Activated CD8-positive, alpha-beta memory T cell treated with anti-CD3 and anti-CD28 coated beads, Interleukin-2, amount 50 U/mL, for 4 hours (primary cell): ENCODE measurements around the gene IL27RA.
A peak's percentile ranks its signal among the peaks of the same experiment; 100 is the strongest.

ENCODE experiments used
- DNase-seq: peaks from one replicate; pipeline ENCODE4 v3.0.0-alpha.2; 2020

The IL27RA gene

DNA sequence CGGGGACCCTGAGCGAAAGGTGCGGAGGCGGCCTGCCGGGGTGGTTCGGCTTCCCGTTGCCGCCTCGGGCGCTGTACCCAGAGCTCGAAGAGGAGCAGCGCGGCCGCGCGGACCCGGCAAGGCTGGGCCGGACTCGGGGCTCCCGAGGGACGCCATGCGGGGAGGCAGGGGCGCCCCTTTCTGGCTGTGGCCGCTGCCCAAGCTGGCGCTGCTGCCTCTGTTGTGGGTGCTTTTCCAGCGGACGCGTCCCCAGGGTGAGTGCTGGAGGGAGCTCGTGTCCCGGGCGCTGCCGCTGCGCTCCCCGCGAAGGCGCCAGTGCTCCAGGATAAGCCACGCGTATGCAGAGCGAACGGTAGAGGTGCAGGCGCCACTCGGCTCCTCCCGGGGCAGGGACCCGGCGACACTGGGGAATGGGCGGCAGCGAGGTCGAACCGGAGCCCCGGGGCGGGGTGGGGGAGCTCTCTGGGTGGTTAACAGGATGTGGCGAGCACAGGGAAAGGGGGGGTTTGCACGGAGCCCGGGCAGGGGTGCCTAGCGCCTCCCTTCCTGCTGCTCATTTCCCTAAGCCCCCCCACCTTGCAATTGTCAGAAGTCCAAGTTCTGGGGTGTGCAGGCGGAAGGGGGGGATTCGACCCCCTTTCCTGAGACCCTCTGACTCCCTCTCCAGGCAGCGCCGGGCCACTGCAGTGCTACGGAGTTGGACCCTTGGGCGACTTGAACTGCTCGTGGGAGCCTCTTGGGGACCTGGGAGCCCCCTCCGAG, at the start of gene IL27RA:
TSS of gene IL27RA (plus strand) at position 44 of the 762 bp plus-strand sequence. CDS start at position 155, 111 bp downstream.
- peak; percentile 84 for DNase-seq

DNA sequence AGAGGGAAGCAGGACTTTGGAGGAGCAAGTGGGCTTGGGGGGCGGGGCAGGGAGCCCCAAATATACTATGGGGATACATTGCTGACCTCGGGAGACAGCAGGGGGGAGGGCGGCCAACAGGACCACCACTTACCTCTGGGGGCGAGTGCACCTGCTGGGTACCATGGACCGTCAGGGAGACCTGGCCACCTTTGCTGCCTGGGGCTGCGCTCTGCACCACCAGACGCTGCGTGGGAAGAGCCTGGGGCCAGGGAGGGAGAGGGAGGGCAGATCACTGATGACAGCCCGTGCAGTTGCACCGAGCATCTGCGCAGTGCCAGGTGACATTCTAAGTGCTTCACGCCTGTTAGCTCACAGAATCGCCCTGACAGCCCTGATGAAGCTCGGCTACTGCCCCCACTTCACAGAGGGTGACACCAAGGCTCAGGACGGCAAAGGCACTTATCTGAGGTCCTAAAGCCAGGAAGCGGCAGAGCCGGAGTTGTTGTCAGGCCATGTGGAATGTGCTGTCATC, 49.5 kb upstream of the IL27RA start:
- DNase-seq, result no peak

DNA sequence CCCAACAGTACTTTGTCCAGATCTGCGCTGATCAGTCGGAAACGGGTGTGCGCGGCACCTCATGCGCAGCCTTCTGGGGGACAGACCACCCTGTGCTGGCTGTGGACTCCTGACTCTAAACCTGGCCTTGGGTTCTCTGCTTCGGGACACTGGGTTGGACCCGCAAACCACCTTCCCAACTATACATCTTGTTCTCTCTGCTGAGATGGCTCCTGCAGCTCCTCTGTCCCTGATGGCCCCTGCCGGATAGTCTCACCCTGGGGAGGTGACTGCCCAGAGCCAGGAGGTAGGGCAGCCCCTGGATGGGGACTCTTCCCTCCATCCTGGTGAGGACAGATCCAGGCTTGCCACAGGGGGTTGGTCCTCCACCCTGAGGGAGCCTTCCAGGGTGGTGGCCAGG, 48.8 kb upstream of the IL27RA start:
- DNase-seq, result no peak

DNA sequence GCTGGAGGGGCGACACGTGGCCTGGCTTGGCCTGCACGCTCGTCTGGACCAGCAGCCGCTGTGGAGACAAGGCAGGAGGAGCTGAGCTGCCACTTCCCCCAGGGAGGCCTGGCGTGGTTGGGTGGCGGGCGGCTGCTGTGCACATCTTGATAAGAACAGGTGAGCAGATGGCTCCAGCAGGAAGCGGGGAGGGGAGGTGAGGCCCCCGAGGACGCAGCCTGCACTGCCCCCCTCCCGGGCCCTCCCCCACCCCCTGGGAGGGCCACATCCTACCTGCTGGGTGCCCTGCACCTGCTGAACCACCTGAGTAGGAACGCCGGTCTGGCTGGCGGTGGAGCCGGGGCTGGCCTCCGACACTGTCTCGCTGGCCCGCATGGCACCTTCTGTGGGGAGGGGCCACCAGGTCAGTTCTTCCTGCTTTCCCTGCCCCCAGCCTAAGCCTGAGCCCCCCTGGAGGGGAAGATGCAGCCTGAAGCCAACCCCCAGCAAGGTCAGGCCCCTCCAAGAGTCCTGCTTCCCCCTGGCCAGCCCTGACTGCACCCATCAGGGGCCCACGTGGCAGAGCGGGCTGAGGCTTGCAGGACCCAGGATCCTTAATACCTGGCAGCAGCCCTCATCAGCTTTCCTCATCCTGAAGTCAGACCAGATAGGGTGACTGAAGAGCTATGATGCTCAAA, 48.2 kb upstream of the IL27RA start:
- peak; percentile 35 for DNase-seq

DNA sequence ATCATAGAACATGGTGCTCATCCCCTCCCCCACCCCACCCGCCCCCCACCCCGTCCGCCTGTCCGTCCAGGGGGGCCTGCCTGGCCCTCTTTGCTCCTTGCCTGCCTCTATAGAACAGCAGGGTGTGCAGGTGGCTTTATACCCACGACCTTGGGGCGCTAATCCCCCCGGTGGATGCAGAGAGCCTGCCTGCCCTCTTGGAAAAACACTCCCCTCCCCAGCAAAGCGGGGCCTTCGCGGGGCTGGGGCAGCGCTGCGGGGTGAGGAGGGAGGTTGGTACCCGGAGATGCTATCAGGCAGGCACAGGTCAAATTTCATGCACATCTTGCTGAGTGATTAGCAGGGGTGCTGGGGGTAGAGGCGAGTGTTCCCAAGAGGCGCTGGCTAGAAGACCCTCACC, 47.4 kb upstream of the IL27RA start:
- DNase-seq, result no peak

DNA sequence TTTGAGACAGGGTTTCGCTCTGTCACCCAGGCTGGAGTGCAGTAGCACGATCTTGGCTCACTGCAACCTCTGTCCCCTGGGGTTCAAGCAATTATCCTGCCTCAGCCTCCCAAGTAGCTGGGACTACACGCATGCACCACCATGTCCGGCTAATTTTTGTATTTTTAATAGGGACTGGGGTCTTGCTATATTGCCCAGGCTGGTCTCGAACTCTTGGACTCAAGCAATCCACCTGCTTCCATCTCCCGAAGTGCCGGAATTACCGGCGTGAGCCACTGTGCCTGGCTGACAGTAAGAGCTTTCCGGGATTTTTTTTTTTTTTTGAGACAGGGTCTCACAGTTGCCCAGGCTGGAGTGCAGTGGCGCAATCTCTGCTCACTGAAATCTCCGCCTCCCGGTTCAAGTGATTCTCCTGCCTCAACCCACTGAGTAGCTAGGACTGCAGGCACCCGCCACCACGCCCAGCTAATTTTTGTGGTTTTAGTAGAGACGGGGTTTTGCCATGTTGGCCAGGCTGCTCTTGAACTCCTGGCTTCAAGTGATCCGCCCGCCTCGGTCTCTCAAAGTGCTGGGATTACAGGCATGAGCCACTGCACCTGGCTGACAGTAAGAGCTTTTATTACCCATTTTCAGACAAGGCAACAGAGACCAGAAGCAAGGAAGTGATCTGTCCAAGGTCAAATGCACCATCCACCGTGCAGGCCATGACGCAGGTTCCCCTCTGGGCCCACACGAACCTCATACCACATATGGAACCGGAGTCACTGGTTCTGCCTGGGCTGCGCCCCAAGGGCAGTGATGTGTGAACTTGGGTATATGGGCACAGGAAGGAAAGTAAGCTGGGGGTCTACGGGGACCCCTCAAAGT, 46.5 kb upstream of the IL27RA start:
- DNase-seq, result no peak

DNA sequence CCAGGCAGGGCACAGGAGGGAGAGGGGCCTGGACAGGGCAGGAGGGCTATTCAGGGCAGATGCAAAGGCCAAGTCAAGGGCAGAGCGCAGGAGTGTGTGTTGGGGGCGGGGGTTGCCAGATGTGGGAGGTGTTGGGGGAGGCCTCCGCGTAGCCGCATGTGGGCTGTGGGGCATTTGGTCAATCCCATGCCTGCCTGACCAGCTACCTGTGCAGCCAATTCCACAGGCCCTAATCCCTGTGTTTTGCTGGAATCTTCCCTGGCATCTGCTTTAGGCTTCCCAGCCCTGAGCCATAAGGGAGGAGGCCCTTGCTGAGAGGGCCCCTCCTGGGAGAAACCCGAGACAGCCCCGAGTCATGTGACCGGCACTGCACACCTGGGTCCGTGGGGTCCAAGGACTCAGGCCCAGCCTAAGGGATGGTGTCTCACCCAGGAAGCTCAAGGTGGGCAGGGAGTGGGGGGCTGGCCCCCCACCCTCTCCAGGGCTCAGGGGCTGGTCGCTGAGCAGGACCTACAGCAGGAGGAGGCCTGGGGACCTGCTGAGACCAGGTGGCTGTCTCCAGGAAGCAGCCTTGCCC, 45.7 kb upstream of the IL27RA start:
- no peak for DNase-seq

DNA sequence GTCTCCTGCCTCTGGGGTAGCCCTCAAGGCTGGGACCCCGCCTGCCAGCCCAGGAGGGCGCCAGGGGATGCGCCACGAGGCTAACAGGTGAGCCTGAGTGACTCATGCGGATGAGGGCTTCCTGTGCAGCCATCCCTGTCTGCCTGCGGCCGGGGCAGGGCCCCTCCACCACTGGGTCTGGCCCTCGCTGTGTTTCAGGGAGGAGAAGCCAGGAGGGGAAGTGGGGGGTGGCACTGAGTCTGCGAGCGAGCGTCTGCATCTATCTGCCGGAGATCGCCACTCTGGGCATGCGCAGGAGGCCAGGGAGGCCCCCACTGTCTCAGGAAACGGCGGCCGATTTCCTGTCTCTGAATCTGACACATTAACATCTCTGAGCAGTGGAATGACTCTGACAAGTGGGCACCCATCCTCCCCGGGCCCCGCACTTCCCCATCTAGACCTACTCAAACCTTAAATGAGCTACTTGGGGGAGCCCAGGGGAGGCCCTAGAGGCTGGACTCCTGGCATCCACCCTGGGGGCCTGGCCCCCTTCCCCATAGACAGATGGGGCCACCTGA, 45.1 kb upstream of the IL27RA start:
- peak; percentile 98 for DNase-seq

DNA sequence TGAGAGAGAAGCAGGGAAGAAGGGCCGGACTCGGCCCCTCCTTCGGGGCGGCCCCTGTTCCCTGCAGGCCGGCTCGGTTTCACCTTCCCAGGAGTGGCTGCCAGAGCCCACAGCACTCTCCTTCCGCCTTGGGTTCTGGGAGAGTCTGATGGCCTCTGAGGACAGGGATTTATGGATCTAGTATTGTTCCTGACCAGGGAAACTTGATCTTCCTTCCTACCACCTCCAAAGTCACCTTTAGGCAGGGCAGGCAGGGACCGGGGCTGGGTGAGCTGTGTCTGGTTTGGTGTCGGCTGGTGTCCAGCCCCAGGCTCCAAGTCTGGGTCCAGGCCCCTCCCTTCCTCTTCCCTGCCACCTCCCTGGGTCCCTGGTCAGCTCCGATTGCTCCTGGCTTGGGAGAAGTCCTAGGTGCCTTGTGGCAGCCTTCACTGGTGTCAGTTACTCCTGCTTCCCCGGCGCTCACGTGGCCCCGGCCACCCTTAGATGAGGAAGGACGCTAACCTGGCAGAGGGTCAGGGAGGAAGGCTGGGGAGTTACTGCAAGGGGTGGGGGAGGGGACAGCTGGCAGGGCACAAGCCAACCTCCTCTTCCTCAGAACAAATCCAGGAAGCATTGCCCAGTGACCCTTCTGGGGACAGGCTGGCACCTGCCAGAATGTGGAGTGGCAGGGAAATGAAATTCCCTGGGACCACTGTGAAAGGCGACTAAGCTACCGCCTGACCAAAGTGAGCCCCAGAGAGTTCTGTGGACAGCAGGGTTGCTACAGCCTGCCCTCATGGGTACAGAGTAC, 44.3 kb upstream of the IL27RA start:
- no peak for DNase-seq

DNA sequence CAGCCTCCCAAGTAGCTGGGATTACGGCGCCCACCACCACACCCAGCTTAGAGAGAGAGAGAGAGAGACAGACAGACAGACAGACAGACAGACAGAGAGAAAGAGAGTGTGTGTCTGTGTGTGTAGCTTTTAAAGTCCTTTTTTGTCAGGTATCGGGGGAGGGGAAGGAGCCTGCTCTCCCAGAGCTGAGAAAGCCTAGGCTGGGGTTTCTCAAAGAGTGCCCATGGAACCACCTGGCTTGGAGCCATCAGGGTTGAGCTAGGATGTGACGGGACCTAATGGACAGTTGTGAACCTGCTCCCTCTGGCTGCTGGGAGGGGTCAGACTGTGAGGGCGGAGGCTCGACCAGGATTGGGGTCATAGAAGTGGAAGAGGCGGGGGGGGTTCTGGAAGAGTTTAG, 42.1 kb upstream of the IL27RA start:
- no peak for DNase-seq

DNA sequence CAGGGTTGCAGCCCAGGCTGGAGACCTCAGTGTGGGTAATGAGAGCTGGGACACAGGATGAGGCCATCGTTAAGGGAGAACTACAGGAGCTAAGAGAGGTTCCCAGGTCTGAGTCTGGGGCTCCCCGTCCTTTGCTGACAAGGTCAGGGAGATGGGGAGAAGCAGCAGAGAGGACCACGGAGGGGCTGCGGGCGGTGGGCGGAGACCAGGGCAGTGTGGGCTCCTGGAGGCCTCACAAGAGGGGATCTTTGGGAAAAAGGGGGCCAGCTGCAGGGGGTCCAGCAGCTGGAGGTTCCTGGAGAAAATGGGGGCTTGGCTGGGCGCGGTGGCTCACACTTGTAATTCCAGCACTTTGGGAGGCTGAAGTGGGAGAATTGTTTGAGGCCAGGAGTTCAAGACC, 41.5 kb upstream of the IL27RA start:
- DNase-seq, result no peak

DNA sequence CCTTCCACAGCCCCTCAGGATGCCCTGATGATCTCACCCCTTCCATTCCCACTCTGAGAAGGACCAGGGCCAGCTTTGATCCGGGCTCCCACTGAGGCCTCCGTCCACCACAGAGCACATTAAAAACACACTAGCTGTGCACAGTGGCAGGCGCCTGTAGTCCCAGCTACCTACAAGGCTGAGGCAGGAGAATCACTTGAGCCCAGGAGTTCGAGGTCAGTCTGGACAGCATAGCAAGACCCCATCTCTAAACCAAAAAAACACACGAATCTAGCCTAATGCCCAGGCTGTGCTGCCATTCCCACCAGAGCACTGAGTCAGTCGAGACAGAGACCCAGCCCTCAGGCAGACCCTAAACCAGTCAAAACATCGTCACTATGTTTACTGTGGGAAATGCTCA, 39.5 kb upstream of the IL27RA start:
- DNase-seq, result no peak

DNA sequence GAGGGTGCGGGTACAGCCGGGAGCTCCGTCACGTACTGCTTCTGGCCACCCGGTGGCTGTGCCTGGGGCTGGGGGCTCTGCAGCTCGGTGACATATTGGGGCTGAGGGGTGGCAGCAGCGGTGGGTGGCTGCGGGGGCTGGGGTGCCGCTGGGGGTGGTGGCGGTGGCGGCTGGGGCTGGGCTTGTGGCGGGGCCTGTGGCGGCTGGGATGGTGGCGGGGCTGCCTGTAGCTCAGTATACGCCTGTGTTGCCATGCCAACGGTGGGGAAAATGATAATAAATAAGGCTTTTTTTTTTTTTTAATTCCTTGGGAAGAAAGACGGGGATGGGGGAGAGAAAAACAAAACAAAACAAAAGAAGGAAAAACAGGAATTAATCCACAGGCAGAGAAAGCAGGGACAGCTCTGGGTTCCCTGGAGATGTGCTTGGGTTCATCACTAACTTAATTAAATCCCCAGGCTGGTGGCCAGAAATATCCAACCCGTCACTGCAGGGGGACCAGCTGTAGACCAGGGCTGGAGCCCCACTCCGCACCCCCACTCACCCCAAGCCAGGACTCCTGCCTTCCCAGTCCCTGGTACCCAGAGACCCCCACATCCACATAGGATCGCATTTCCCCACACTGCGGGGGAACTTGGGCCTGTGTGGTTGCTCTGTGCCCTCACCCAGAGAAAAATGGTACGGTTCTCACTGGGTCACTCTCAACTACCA, 37.8 kb upstream of the IL27RA start:
- no peak for DNase-seq

DNA sequence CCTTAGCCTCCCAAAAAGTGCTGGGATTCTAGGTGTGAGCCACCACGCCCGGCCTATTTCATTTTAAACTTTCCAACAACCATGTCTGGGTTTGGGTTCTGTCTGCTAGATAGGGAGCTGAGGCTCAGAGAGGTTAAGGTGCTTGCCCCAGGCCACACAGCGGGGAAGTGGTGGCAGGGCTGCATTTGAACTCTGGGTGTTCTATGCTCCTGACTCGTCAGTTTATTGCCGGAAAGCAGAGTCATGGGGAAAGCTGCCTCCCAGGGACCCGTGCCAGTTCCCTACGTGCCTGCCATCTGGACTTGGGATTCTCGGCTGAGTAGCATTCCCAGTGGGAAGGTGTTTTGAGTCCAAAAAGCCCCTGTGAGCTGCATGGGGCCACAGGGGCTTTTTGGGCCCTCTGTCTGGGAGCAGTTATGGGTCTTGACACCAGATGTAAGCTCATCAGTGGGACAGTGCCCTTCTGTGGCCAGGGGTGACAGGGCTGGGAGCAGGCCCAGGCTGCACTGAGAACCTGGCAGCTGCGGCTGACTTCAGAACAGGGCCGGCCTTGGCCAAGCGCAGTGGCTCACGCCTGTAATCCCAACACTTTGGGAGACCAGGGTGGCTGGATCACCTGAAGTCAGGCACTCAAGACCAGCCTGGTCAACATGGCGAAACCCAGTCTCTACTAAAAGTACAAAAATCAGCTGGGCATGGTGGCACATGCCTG, 36.4 kb upstream of the IL27RA start:
- DNase-seq, result no peak

DNA sequence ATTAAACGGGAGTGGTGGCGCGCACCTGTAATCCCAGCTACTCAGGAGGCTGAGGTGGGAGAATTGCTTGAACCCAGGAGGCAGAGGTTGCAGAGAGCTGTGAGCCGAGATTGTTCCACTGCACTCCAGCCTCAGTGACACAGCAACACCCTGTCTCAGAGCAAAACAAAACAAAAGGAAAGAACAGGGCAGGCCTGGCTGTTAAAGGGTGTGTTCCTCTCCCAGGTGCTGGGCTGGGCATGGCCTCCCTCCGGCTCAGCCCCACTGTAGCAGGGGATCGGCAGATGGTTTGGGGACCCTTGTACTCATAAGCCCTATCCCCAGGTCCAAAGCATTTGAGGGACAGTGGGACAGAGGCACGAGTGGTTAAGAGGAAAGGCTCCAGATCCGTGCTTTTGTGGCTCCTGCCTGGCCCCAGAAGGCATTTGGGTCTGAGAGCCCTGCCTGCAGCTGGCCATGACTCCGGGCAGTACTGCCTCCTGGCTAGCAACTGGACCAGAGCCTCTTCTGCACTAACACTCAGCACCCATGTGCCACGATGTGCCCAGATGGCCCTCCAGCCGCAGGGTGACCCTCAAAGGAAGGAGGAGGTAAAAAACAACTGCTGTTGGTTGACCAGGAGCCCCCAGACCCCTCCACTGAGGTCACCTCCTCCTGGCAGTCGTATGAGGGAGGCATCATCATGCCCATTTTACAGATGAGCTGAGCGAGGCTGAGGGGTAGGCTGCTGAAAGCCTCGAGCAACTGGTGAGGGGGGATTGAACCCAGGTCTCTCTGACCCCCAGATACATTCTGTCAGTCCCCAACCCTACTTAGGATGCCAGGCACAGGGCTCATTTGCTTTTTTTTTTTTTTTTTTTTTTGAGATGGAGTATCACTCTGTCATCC, 35.4 kb upstream of the IL27RA start:
- DNase-seq, result no peak

DNA sequence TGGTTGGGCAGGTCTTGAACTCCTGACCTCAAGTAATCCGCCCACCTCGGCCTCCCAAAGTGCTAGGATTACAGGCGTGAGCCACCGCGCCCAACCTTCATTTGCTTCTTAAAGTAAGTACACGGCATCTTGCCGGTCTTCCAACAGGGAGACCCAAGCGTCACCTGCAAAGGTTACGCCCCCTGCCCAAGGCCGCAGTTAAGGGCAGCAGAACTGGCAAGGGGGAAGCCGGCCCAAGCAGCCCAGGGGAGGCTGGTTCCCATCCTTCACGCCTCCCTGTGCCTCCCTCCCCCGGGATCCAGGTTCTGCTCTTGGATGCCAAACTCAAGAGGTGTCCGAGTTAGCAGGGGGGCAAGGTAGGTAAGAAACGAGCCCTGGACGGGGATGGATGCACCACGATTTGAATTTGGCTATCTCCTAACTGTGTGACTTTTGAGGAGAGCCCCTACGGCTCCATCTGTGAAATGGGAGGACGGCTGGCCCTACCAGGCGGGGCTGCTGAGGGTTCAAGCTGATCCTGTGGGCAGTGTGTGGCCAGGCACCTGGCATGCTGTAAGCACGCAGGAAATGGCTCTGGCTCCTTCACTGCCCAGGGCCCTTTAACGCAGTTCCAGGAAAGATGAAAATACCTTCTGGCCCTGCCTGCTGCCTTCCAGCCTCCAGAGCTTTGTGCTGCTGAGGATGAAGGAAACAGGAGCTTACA, 34.5 kb upstream of the IL27RA start:
- DNase-seq, result no peak

DNA sequence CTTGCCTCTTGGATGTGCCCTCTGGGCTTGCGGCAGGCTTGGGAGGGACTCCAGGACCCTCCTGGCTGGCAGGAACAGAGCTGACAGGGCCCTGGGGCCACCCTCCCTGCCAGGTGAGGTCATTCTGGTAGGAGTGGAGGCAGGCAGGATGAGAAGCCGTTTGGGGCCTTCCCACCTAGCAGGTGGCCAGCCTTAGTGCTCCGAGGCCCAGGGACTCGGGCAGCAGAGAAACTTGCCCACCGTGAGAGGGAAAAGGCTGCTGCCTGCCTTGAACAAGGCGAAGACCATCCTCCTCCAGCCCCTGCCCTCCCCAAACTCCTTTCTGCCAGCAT, 34.0 kb upstream of the IL27RA start:
- no peak for DNase-seq

DNA sequence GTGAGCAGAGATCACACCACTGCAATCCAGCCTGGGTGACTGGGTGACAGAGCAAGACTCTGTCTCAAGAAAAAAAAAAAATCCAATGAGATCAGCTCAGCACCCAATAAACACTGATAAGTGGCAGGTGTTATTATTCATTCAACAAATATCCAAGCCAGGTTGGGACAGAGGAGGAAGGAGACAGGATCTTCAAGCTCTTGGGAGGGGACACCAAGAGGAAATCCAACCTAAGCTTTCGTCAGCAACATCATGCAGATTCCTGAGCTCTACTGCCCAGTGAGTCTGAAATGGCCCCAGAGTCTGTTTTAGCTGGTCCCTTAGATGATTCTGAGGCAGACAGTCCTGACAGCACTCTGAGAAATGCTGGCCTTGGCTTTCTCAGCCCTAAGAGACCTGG, 33.1 kb upstream of the IL27RA start:
- DNase-seq, result no peak

DNA sequence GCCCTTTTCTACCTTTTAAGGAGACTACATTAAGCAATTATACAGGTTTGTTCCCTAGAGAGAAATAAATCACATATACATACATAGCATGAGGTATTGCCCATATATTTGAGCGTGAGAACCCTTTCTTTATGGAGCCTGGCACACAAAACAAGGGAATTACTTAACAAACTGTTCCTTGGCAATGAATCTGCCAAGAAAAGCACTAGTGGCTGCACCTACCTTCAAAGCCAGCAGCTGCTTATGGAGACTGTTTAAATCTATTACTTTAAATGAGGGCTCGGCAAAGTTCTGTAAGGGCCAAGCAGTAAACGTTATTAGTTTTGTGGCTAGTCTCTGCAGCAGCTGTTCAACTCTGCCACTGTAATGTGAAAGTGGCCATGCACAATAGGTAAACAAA, 32.5 kb upstream of the IL27RA start:
- DNase-seq, result no peak
